Muscle of leg (tissue), 11 donors: ENCODE results near the gene KCNMA1. TPM values are rescaled to one million over a fixed set of nuclear protein-coding genes. Genes with fewer than 3 reads are reported as not detected.

Source experiments
- DNase-seq: peaks from one replicate; pipeline ENCODE4 v3.0.0; 2013
- H3K27ac ChIP-seq: one replicate; pipeline ENCODE4 v1.5.1; 2013; ENCODE audit warnings: mild to moderate bottlenecking, low read length, control low read depth
- H3K27me3 ChIP-seq: one replicate; pipeline ENCODE4 v1.6.1; 2013; ENCODE audit warnings: low read length; ENCODE audit not compliant: control insufficient read depth, insufficient read depth
- H3K36me3 ChIP-seq: one replicate; pipeline ENCODE4 v1.6.1; 2013; ENCODE audit warnings: low read length; ENCODE audit not compliant: control insufficient read depth, insufficient read depth
- H3K4me1 ChIP-seq: one replicate; pipeline ENCODE4 v1.6.1; 2013; ENCODE audit warnings: low read length; ENCODE audit not compliant: control insufficient read depth, insufficient read depth
- H3K4me3 ChIP-seq: one replicate; pipeline ENCODE4 v1.5.1; 2013; ENCODE audit warnings: low read length, control low read depth
- H3K9me3 ChIP-seq: replicated peaks from 2 replicates; pipeline ENCODE4 v1.6.1; 2013; ENCODE audit warnings: low read depth, low read length; ENCODE audit not compliant: control insufficient read depth
- WGBS: methylation state at CpG from one replicate; pipeline ENCODE4 v1.1.5; 2013; ENCODE audit warnings: missing lambda C conversion rate; ENCODE audit not compliant: insufficient coverage; 5-methylcytosine and 5-hydroxymethylcytosine counted together
- polyA plus RNA-seq, 8 donors: library from polyadenylated mRNA; unstranded; fragments of 120-200 nt; gene quantifications; one replicate each; pipeline versions ENCODE4 v1.2.1 to v1.2.3, GENCODE V29; 2013; ENCODE audit warnings: inconsistent platforms in 1 of 8, low replicate concordance in 1 of 8; ENCODE audit not compliant: insufficient read length in 8 of 8, insufficient read depth in 1 of 8
- total RNA-seq: library from RNA; stranded (reverse); fragments of 120-200 nt; gene quantifications from one replicate; pipeline ENCODE4 v1.2.4, GENCODE V29; 2013

Gene KCNMA1
- total and polyA plus RNA-seq, 9 donors, result 12.7 to 23.3 (median 18.2) TPM

DNA sequence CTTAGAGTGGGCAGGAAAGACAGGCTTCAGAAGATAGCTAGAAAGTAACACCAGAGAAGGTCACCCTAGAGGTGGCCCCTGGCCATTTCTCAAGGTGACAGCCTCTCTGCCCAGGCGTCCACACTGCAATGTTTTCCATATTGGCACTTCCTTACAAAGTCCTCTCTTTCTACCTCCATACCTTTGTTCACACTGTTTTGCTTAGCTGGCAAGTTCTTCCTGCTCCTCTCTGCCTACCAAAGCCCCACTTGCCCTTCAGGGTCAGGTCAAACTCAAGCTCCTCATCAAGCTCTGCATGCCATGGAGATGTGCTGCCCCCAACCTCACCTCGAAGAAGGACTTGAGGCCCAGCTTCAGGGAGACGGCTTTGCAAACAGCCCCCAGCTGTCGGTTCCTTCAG lies 190.9 kb downstream of the KCNMA1 start:
- H3K27ac ChIP-seq, result no peak overlapping the region
- H3K4me3 ChIP-seq, result no peak overlapping the region
- no peaks in the 10 kb centered on the region for H3K27me3 ChIP-seq
- no peaks in the 10 kb centered on the region for H3K36me3 ChIP-seq
- no peaks in the 10 kb centered on the region for H3K9me3 ChIP-seq
- H3K4me1 ChIP-seq, result no peaks in the 10 kb centered on the region
- DNase-seq, result no peak
- 84% methylated on average over 4 of the region's 4 CpGs for WGBS

DNA sequence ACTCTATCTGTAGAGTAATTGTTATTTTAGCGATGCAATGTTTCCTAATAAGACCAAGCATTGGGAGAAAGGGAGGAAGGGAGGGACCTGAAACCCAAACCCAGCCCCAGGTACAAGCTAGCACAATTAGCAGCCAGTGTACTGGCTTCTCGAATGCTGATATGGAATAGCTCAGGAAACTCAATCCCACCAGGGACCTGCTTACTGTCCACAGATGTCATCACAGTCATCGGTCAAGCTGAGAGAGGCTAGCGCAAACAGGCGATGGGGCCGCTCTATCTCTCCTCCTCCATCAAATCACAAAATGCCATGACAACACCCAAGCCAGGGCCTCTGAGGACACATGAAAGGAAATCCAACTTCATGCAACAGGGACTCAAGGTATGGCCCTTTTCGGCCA lies 192.1 kb downstream of the KCNMA1 start:
- DNase-seq, result no peak
- Histone ChIP-seq H3K36me3 (no peaks in the 10 kb centered on the region), H3K4me1 (no peaks in the 10 kb centered on the region), H3K9me3 (no peaks in the 10 kb centered on the region), H3K27ac (no peak overlapping the region), H3K27me3 (no peaks in the 10 kb centered on the region), H3K4me3 (no peak overlapping the region)
- 85% methylated on average over 6 of the region's 7 CpGs for WGBS

DNA sequence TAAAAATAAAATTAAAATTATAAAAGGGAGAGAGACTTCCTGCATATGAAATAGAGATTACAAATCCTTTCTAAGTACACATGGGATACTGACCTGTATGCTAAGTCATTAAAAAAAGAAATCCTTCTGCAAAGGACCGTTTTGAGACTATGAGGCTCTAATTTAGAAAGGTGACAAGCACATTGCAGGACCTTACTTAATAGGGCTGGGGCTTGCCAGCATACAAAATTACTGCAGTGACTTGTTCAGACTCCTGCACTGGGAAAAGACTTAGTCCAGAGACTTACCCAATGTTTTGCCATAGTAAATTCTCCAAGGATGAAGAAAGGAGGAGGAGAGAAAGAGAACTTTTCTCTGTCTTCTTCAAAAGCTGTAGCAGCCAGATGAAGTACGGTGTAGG lies 193.6 kb downstream of the KCNMA1 start:
- no peaks in the 10 kb centered on the region for H3K4me1 ChIP-seq
- 43% methylated on average over 1 of the region's 2 CpGs for WGBS
- no peaks in the 10 kb centered on the region for H3K9me3 ChIP-seq
- no peak overlapping the region for H3K27ac ChIP-seq
- H3K4me3 ChIP-seq, result no peak overlapping the region
- DNase-seq, result no peak
- no peaks in the 10 kb centered on the region for H3K36me3 ChIP-seq
- H3K27me3 ChIP-seq, result no peaks in the 10 kb centered on the region

DNA sequence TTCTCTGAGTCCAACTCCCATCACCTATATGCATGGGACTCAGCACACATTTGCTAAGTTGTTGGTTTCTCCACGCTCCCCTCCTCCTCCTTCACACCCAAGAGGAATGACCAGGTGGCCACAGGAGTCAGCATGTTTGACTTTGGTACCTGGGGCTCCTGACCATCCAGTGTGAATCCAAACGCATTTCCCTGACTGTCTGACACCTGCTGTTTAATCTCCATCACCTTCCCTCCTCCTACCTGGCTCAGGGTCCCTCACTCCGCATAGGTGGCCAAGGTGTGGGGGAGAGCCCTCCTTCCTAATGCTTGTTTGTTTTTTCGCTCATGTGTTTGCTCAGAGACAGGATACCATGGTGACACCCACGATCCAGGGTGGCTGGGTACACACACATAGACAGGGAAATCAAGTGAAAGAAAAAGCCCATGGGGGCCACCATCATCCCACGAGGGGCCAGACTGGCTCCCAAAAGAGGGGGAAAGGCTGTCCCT lies 194.9 kb downstream of the KCNMA1 start:
- WGBS, result 80% methylated on average over 4 of the region's 6 CpGs
- Histone ChIP-seq H3K9me3 (no peaks in the 10 kb centered on the region), H3K4me3 (no peak overlapping the region), H3K27ac (no peak overlapping the region), H3K36me3 (no peaks in the 10 kb centered on the region), H3K4me1 (no peaks in the 10 kb centered on the region), H3K27me3 (no peaks in the 10 kb centered on the region)
- no peak for DNase-seq

DNA sequence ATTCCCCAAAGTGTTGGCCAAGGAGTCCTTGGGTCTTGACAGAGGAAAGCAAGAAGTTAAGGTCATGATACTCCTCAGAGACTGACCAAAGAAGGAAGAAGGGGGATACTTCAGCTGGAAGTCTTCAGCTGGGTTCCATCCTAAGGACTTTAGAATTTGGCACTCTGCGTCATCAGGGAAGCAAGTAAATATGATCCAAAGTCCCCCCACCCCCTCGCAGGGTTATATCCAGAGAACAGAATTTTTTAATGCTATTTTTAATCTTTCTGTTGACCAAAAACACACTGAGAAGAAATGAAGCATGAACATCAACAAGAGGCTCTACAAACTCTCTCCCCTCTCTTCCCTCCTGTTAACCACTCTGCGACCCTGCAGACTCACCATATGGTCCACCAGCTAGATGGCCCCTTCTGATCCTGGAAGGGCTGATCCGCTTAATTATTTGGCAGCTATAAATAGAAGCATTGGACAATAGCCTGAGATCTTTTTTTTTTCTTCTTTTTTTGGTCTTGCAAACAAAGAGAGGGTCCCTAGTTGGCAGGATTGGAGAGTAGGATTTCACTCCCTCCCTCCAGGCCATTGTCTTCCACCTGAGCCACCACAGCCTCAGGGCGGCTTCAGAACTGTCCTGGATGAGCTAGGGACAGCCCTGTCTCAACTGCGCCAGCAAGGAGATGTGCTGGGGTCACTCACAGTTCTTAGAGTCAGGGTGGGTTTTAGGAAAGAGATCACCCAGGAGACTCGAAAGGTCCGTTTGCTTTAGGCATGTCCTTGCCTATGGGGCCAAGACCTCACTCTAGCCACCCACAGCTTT lies 196.0 kb downstream of the KCNMA1 start:
- H3K4me1 ChIP-seq, result no peaks in the 10 kb centered on the region
- WGBS, result 55% methylated on average over 4 of the region's 8 CpGs
- no peaks in the 10 kb centered on the region for H3K27me3 ChIP-seq
- no peak overlapping the region for H3K27ac ChIP-seq
- no peaks in the 10 kb centered on the region for H3K9me3 ChIP-seq
- H3K4me3 ChIP-seq, result no peak overlapping the region
- no peak for DNase-seq
- H3K36me3 ChIP-seq, result no peaks in the 10 kb centered on the region

DNA sequence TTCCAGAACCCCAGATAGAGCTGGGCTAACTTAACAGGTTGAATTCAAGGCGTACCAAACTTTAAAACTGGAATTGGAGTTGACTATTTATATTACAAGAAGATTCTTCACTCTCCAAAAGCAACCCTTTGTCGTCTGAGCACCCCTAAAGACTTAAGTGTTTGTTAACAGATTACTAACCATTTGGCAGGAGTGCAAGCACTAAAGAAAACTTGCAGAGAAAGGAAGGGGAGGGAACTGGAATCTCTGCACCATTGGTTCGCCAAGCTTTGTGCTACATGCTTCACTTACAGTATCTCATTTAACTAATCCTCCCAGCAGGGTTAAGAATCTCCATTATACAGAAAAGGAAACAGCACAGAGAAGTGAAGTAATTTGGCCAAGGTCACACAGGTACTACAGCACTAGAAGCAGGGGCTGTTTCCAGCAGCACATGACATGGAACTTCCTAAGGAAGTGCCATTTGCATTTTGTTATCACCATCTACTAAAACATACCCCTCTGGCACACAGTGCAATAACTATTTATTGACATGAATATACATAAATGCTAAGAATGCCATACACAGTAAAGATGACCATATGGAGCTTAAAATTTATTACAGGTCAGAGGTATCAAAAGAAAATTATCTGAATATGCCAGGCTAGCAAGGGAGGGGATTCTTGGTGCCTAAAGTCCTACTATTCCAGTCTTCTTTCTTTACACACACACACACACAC lies 201.2 kb downstream of the KCNMA1 start:
- no peak for DNase-seq
- Histone ChIP-seq H3K9me3 (no peaks in the 10 kb centered on the region), H3K36me3 (no peaks in the 10 kb centered on the region), H3K4me3 (no peak overlapping the region), H3K27me3 (no peaks in the 10 kb centered on the region), H3K27ac (no peak overlapping the region), H3K4me1 (no peaks in the 10 kb centered on the region)
- no CpG with 5 or more reads among the region's 3 CpGs for WGBS

DNA sequence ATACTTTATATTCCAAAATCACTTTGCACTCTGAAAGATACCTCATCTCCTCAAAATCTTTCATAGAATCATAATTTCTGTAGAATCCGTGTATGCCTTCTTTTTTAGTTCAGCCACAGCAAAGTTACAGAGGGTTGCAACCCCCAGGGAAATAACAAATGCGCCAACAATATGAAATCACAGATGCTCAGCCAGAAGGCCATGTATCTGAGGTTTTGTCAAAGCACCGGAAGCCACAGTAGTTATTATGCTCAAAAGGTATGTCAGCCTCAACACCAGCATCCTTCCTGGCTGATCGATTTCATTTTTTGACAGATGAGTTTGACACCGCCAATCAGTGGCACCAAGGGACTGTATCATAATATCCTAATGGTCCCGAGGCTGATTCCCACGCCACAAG lies 204.1 kb downstream of the KCNMA1 start:
- Histone ChIP-seq H3K9me3 (no peaks in the 10 kb centered on the region), H3K27me3 (no peaks in the 10 kb centered on the region), H3K36me3 (no peaks in the 10 kb centered on the region), H3K27ac (no peak overlapping the region), H3K4me3 (no peak overlapping the region), H3K4me1 (peaks cover 3% of the 10 kb centered on the region)
- DNase-seq, result no peak
- 73% methylated on average over 7 of the region's 7 CpGs for WGBS

DNA sequence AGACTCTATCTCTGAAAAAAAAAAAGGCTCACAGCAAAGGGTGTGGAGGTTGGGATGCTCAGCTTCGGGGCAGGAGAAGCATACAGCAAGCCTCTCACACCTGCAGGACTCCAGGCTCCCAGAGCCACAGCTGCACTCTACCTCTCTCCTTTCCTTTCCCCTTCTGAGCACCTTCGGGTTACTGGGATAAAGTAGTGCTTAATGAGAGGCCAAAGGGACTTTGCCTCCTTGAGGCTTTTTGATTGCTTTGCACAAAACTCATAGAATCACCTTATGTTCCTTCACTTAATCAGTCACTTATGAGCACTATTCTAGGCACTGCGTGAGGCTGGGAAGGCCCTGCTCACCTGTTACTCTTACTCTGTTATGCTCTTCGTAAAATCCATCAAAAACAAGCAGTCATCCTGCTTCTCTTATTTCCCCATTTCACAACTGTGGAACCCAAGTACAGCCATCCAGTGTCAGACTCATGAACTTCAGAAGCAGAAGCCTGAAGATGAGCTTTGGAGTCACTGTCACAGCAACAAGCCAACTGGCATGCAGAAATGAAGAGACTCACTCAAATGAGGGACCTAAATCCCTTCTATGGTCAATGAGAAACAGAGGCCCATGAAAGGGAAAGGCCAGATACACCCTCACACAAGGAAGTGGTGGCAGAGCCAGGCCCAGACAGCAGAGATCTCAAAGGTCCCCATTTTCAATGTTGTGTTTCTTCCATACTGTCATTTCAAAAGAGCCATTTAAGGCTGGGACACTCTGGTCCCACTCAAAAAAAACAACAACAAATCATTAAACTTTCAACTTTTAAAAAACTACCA lies 205.4 kb downstream of the KCNMA1 start:
- Histone ChIP-seq H3K36me3 (no peaks in the 10 kb centered on the region), H3K27me3 (no peaks in the 10 kb centered on the region), H3K9me3 (no peaks in the 10 kb centered on the region), H3K4me1 (peaks cover 3% of the 10 kb centered on the region), H3K27ac (no peak overlapping the region), H3K4me3 (no peak overlapping the region)
- DNase-seq, result no peak
- 88% methylated on average over 2 of the region's 4 CpGs for WGBS

DNA sequence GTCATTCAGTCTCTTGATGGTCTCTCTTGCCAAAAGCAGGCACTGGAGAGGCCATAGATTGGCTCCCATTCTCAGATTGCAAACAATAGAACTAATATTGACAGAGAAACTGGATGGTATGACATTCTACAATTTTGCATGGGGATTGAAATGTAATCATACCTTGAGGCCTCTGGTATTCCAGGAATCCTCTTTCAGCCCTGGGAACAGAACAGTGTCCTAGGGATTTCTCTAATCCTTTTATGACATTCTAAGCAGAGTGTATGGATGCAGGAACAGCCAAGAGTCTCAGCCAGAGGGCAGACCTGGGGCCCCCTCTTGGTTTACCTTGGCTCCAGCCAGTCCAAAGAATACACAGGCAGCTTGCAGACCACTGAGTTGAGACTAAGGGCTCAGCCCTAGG lies 206.4 kb downstream of the KCNMA1 start:
- no peak for DNase-seq
- no peak overlapping the region for H3K4me3 ChIP-seq
- H3K27ac ChIP-seq, result no peak overlapping the region
- H3K9me3 ChIP-seq, result no peaks in the 10 kb centered on the region
- H3K27me3 ChIP-seq, result no peaks in the 10 kb centered on the region
- H3K4me1 ChIP-seq, result peaks cover 3% of the 10 kb centered on the region
- H3K36me3 ChIP-seq, result no peaks in the 10 kb centered on the region

DNA sequence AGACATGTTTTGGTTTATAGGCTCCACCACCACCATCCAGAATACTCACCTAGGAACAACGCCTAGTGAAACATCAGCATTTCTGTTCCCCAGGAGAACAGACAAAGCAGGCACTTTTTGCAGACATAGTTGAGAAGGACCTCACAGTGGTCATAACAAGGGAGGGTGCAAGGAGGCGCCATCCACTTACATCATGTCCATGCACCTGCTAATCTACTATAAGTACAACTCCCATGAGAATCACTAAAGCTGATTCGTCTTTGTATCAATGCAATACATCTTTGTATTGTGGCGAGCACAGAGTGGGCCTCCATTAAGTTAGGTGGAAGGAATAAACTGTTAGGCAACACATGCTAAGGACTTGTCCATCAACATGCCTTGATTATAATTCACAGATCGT lies 207.1 kb downstream of the KCNMA1 start:
- Histone ChIP-seq H3K4me3 (no peak overlapping the region), H3K27ac (no peak overlapping the region), H3K36me3 (no peaks in the 10 kb centered on the region), H3K4me1 (peaks cover 3% of the 10 kb centered on the region), H3K27me3 (no peaks in the 10 kb centered on the region), H3K9me3 (no peaks in the 10 kb centered on the region)
- 100% methylated on average over 2 of the region's 5 CpGs for WGBS
- no peak for DNase-seq
